GM21576 (cell line): ENCODE data around the gene PDLIM3.
"Not testable (repeated sequence)": the region's sequence is repeated elsewhere in the genome, so short reads cannot be mapped to it uniquely, and the experiment has no call there.

ENCODE experiments used
- ATAC-seq: cut with Tn5 transposase; IDR thresholded peaks from one replicate; pipeline ENCODE4 v1.9.1; 2021; ENCODE audit warnings: mild to moderate bottlenecking, moderate library complexity; ENCODE audit not compliant: unreplicated experiment

Gene PDLIM3

GRCh38 chr4:185554365-185555126 is 19.2 kb upstream of the PDLIM3 start:
- ATAC-seq, result no peak

GRCh38 chr4:185552254-185552653 is 16.9 kb upstream of the PDLIM3 start:
- ATAC-seq, result no peak

GRCh38 chr4:185550933-185551332 is 15.6 kb upstream of the PDLIM3 start:
- ATAC-seq, result no peak

- no peak for ATAC-seq
Observed at GRCh38 chr4:185549095-185549639, 13.9 kb upstream of the PDLIM3 start.

- ATAC-seq, result no peak
Observed at GRCh38 chr4:185548587-185548986, 13.3 kb upstream of the PDLIM3 start.

- no peak for ATAC-seq
Observed at GRCh38 chr4:185546335-185546734, 11.0 kb upstream of the PDLIM3 start.

- no peak for ATAC-seq
Observed at GRCh38 chr4:185542626-185543315, 7.5 kb upstream of the PDLIM3 start.

- ATAC-seq, result no peak
Observed at GRCh38 chr4:185541251-185541727, 6.0 kb upstream of the PDLIM3 start.

GRCh38 chr4:185540487-185541120 is 5.3 kb upstream of the PDLIM3 start:
- no peak for ATAC-seq

- no peak for ATAC-seq
Observed at GRCh38 chr4:185540040-185540439, 4.7 kb upstream of the PDLIM3 start.

- no peak for ATAC-seq
Observed at GRCh38 chr4:185538806-185539205, 3.5 kb upstream of the PDLIM3 start.

- ATAC-seq, result no peak
Observed at GRCh38 chr4:185536411-185536709, 1.1 kb upstream of the PDLIM3 start.

- ATAC-seq, result no peak
Observed at GRCh38 chr4:185535612-185536410, 504 bp upstream of the PDLIM3 start.

- ATAC-seq, result no peak
Observed at GRCh38 chr4:185534511-185534865, 819 bp downstream of the PDLIM3 start.

GRCh38 chr4:185532795-185533324 is 2.4 kb downstream of the PDLIM3 start:
- ATAC-seq, result no peak

- ATAC-seq, result no peak
Observed at GRCh38 chr4:185532293-185532692, 3.0 kb downstream of the PDLIM3 start.

- ATAC-seq, result not testable (repeated sequence)
Observed at GRCh38 chr4:185531654-185532053, 3.7 kb downstream of the PDLIM3 start.

GRCh38 chr4:185529413-185529812 is 5.9 kb downstream of the PDLIM3 start:
- no peak for ATAC-seq

- no peak for ATAC-seq
Observed at GRCh38 chr4:185524888-185525863, 10.1 kb downstream of the PDLIM3 start.

- no peak for ATAC-seq
Observed at GRCh38 chr4:185523862-185524261, 11.4 kb downstream of the PDLIM3 start.
